DND-41 (cell line): ENCODE data around the gene KDM6A.

Experiments
- ATAC-seq: fragments of 200-7000 bp; cut with Tn5 transposase; 3 replicates; pipeline ENCODE4 v1.9.1; 2021; ENCODE audit warnings: low read depth; ENCODE audit not compliant: insufficient read depth
- DNase-seq: peaks from one replicate; pipeline ENCODE4 v3.0.0-alpha.2; 2020
- H2AFZ ChIP-seq: 2 replicates; pipeline ENCODE4 v1.6.0; 2012; ENCODE audit warnings: low read depth, low read length
- H3K27ac ChIP-seq: 2 replicates; pipeline ENCODE4 v1.5.1; 2012; ENCODE audit warnings: low read length, inconsistent platforms
- H3K27me3 ChIP-seq: fragments of 200-600 bp; sonication (generic); 2 replicates; pipeline ENCODE4 v1.6.0; 2012; ENCODE audit warnings: low read length, mild to moderate bottlenecking, inconsistent platforms; ENCODE audit not compliant: insufficient read depth, poor library complexity
- H3K36me3 ChIP-seq: 2 replicates; pipeline ENCODE4 v1.5.1; 2012; ENCODE audit warnings: low read length, inconsistent platforms; ENCODE audit not compliant: insufficient read depth
- H3K4me1 ChIP-seq: 2 replicates; pipeline ENCODE4 v1.5.1; 2012; ENCODE audit warnings: mild to moderate bottlenecking, low read length; ENCODE audit not compliant: insufficient read depth
- H3K4me2 ChIP-seq: 2 replicates; pipeline ENCODE4 v1.6.0; 2012; ENCODE audit warnings: mild to moderate bottlenecking, moderate library complexity, low read length, inconsistent platforms; ENCODE audit not compliant: insufficient read depth
- H3K4me3 ChIP-seq, 2 experiments: fragments of 200-600 bp in 1 of 2; shearing (Covaris generic) in 1 of 2; 2 replicates each; pipeline ENCODE4 v1.5.1; 2012 to 2016; ENCODE audit warnings: inconsistent platforms in 2 of 2, low read length in 2 of 2, mild to moderate bottlenecking in 2 of 2, low read depth in 1 of 2, moderate library complexity in 1 of 2
- H3K79me2 ChIP-seq: 2 replicates; pipeline ENCODE4 v1.6.0; 2012; ENCODE audit warnings: low read length, inconsistent platforms; ENCODE audit not compliant: insufficient read depth
- H3K9ac ChIP-seq: 2 replicates; pipeline ENCODE4 v1.6.0; 2012; ENCODE audit warnings: low read depth, mild to moderate bottlenecking, inconsistent platforms, low read length, moderate library complexity
- H3K9me3 ChIP-seq: 2 replicates; pipeline ENCODE4 v1.5.1; 2012; ENCODE audit warnings: low read length, moderate library complexity, mild to moderate bottlenecking, inconsistent platforms; ENCODE audit not compliant: insufficient read depth, severe bottlenecking
- H4K20me1 ChIP-seq: 2 replicates; pipeline ENCODE4 v1.6.0; 2012; ENCODE audit warnings: low read length; ENCODE audit not compliant: insufficient read depth
- CTCF ChIP-seq: IDR thresholded peaks from 2 replicates; pipeline ENCODE4 v1.5.1; 2012; ENCODE audit warnings: borderline replicate concordance, low read length, moderate library complexity, mild to moderate bottlenecking; ENCODE audit not compliant: poor library complexity, severe bottlenecking; ENCODE audit errors: extremely low read depth
- EZH2 ChIP-seq: IDR thresholded peaks from 3 replicates; pipeline ENCODE4 v1.6.1; 2012; ENCODE audit warnings: borderline replicate concordance, low read depth, mild to moderate bottlenecking, moderate library complexity, low read length, inconsistent platforms; ENCODE audit not compliant: severe bottlenecking

KDM6A gene

GRCh38 chrX:44967221-44967620 is 94.2 kb downstream of the KDM6A start:
- ATAC-seq = no peak
- Histone ChIP-seq H3K9ac (no peak overlapping the region), H3K4me2 (no peak overlapping the region), H3K79me2 (peaks cover 77% of the 10 kb centered on the region), H4K20me1 (no peaks in the 10 kb centered on the region), H2AFZ (no peak overlapping the region), H3K4me3 (no peak overlapping the region), H3K9me3 (no peaks in the 10 kb centered on the region), H3K4me1 (no peaks in the 10 kb centered on the region), H3K27ac (no peak overlapping the region), H3K36me3 (peaks cover 16% of the 10 kb centered on the region), H3K27me3 (no peaks in the 10 kb centered on the region)
- DNase-seq = no peak
- TF ChIP-seq CTCF (no peak), EZH2 (no peak)

GRCh38 chrX:44970709-44971108 is 97.7 kb downstream of the KDM6A start:
- peaks cover 11% of the 10 kb centered on the region for H3K36me3 ChIP-seq
- no peak for ATAC-seq
- peaks cover 3% of the 10 kb centered on the region for H3K9me3 ChIP-seq
- no peaks in the 10 kb centered on the region for H3K4me1 ChIP-seq
- no peak overlapping the region for H3K4me2 ChIP-seq
- TF ChIP-seq EZH2 (no peak), CTCF (no peak)
- H3K27ac ChIP-seq = no peak overlapping the region
- peaks cover 75% of the 10 kb centered on the region for H3K79me2 ChIP-seq
- H3K9ac ChIP-seq = no peak overlapping the region
- DNase-seq = no peak
- no peak overlapping the region for H2AFZ ChIP-seq
- H3K4me3 ChIP-seq = no peak overlapping the region
- no peaks in the 10 kb centered on the region for H3K27me3 ChIP-seq
- H4K20me1 ChIP-seq = no peaks in the 10 kb centered on the region

GRCh38 chrX:44971674-44972073 is 98.7 kb downstream of the KDM6A start:
- Histone ChIP-seq H3K27ac (no peak overlapping the region), H3K79me2 (peaks cover 74% of the 10 kb centered on the region), H3K27me3 (no peaks in the 10 kb centered on the region)

More at GRCh38 chrX:44971674-44972073, 98.7 kb downstream of the KDM6A start:
- no peak overlapping the region for H3K9ac ChIP-seq
- H3K9me3 ChIP-seq = peaks cover 8% of the 10 kb centered on the region
- DNase-seq = no peak
- no peaks in the 10 kb centered on the region for H4K20me1 ChIP-seq
- no peak for ATAC-seq
- H3K4me1 ChIP-seq = no peaks in the 10 kb centered on the region
- H3K4me2 ChIP-seq = no peak overlapping the region
- no peak overlapping the region for H2AFZ ChIP-seq
- H3K36me3 ChIP-seq = peaks cover 16% of the 10 kb centered on the region
- H3K4me3 ChIP-seq = no peak overlapping the region
- TF ChIP-seq CTCF (no peak), EZH2 (no peak)
